HFF-Myc (cell line): ENCODE measurements around the gene CBX5.

Experiments
- DNase-seq: peaks from one replicate; pipeline ENCODE4 v3.0.0-alpha.2; 2011; ENCODE audit warnings: low read depth; ENCODE audit errors: extremely low read depth
- H3K4me3 ChIP-seq: replicated peaks from 2 replicates; pipeline ENCODE4 v1.5.1; 2011; ENCODE audit warnings: low read depth, mild to moderate bottlenecking, control low read depth, low read length
- CTCF ChIP-seq: IDR thresholded peaks from 2 replicates; pipeline ENCODE4 v1.5.1; 2012; ENCODE audit warnings: mild to moderate bottlenecking, low read depth, low read length, control low read depth; ENCODE audit errors: missing control alignments

Gene CBX5

GRCh38 chr12:54259194-54260011, 20.5 kb downstream of the CBX5 start:
- peak; percentile 82 for DNase-seq
- H3K4me3 ChIP-seq, result peak overlapping the region; percentile 41
- TF ChIP-seq CTCF, result no peak

GRCh38 chr12:54258201-54258681, 21.7 kb downstream of the CBX5 start:
- DNase-seq, result no peak
- peak overlapping the region; percentile 41 for H3K4me3 ChIP-seq
- no peak for TF ChIP-seq CTCF

- TF ChIP-seq CTCF, result no peak
- no peak for DNase-seq
- no peak overlapping the region for H3K4me3 ChIP-seq
These were observed 22.6 kb downstream of the CBX5 start for GRCh38 chr12:54257332-54257731.

- no peak for TF ChIP-seq CTCF
- H3K4me3 ChIP-seq, result no peak overlapping the region
- no peak for DNase-seq
These were observed 26.7 kb downstream of the CBX5 start for GRCh38 chr12:54253240-54253639.

- no peak overlapping the region for H3K4me3 ChIP-seq
- peak; percentile 55 for TF ChIP-seq CTCF
- DNase-seq, result no peak
These were observed 28.1 kb downstream of the CBX5 start for GRCh38 chr12:54251667-54252284.

GRCh38 chr12:54249489-54249888, 30.4 kb downstream of the CBX5 start:
- no peak for TF ChIP-seq CTCF
- H3K4me3 ChIP-seq, result no peak overlapping the region

More at GRCh38 chr12:54249489-54249888, 30.4 kb downstream of the CBX5 start:
- no peak for DNase-seq
